ENCODE results near the gene UBE2R2.
"Not testable (repeated sequence)": the region's sequence is repeated elsewhere in the genome, so short reads cannot be mapped to it uniquely, and the experiment has no call there.

Gene UBE2R2

GRCh38 chr9:33927694-33928093 is 110.7 kb downstream of the UBE2R2 start:
- no peak for DNase-seq (ENCODE audit: low read depth)

GRCh38 chr9:33931326-33931725 is 114.4 kb downstream of the UBE2R2 start:
- no peak for DNase-seq (ENCODE audit: low read depth)

GRCh38 chr9:33932078-33932807 is 115.3 kb downstream of the UBE2R2 start:
- DNase-seq (ENCODE audit: low read depth), result no peak

- no peak for DNase-seq (ENCODE audit: low read depth)
Measured at GRCh38 chr9:33934188-33934878, 117.4 kb downstream of the UBE2R2 start.

GRCh38 chr9:33939924-33940874 is 123.2 kb downstream of the UBE2R2 start:
- no peak for DNase-seq (ENCODE audit: low read depth)

GRCh38 chr9:33942471-33943083 is 125.6 kb downstream of the UBE2R2 start:
- peak; percentile 81 for DNase-seq (ENCODE audit: low read depth)

- DNase-seq (ENCODE audit: low read depth), result no peak
Measured at GRCh38 chr9:33943389-33943788, 126.4 kb downstream of the UBE2R2 start.

- DNase-seq (ENCODE audit: low read depth), result peak; percentile 96
Measured at GRCh38 chr9:33946779-33947535, 130.0 kb downstream of the UBE2R2 start.

GRCh38 chr9:33950371-33950770 is 133.4 kb downstream of the UBE2R2 start:
- DNase-seq (ENCODE audit: low read depth), result no peak

- no peak for DNase-seq (ENCODE audit: low read depth)
Measured at GRCh38 chr9:33952066-33952465, 135.1 kb downstream of the UBE2R2 start.

GRCh38 chr9:33956544-33956943 is 139.6 kb downstream of the UBE2R2 start:
- DNase-seq (ENCODE audit: low read depth), result no peak

GRCh38 chr9:33959725-33960124 is 142.8 kb downstream of the UBE2R2 start:
- DNase-seq (ENCODE audit: low read depth), result no peak

GRCh38 chr9:33962468-33962867 is 145.5 kb downstream of the UBE2R2 start:
- DNase-seq (ENCODE audit: low read depth), result not testable (repeated sequence)

GRCh38 chr9:33964086-33964768 is 147.3 kb downstream of the UBE2R2 start:
- DNase-seq (ENCODE audit: low read depth), result no peak

Data from fibroblast of gingiva (primary cell).